Mesenteric fat pad (tissue), 1 donor: ENCODE data around the gene ZNF319. TPM values are rescaled to one million over a fixed set of nuclear protein-coding genes. Genes with fewer than 3 reads are reported as not detected.

Experiments
- DNase-seq: peaks from one replicate; pipeline ENCODE4 v3.0.0-alpha.2; 2020; ENCODE audit warnings: low spot score
- total RNA-seq: library from RNA; stranded (reverse); fragmentation: NEBNext Ultra II Directional; extraction: Animal tissue kit (Norgen Biotek cat#: 25700); gene quantifications from one replicate; pipeline ENCODE4 v1.2.1, GENCODE V29; 2021
- donor health status: DM: yes; HTN: yes; CAD: no.

Gene ZNF319
- total RNA-seq, 1 donor from 2014 or later = 7.5 TPM

DNA sequence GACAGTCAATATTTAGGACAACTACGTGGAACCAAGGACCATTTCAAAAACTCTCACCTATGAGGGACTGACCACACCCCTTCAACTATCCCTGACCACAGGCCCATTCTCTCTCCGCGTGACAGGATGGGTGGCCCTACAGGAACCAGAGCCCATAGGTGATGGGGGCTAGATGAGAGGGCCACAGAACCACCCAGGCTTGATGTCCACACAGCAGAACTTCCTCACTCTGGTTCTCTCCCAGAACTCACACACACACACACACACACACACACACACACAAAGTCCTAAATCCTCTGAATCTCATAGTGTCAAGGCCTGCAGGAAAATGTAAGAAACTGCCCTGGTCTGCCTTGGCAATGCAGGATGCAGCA is 1.5 kb downstream of the ZNF319 start:
- DNase-seq = no peak

DNA sequence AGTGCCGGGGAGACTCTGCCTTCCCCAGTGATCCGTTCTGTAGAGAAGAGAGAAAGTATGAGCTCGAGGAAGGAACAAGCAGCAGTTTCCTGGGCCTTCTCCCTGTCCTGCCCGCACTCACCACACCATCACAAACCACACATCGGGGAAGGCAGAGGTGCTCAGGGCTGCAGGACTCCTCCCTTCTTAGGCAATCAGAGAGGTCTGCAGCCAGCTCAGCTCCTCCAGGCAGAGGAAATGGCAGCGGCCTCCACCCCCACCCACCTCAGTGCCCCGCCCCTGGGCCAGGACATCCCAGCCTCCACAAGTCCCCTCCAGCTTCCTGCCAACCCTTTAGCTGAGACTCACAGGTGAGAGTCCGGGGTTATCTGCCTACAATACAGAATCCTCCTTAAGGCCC is 2.0 kb downstream of the ZNF319 start:
- DNase-seq = no peak

GRCh38 chr16:57997528-57998265 is 2.8 kb downstream of the ZNF319 start:
- DNase-seq = no peak

- no peak for DNase-seq
These were observed 3.3 kb downstream of the ZNF319 start for GRCh38 chr16:57997176-57997527.

DNA sequence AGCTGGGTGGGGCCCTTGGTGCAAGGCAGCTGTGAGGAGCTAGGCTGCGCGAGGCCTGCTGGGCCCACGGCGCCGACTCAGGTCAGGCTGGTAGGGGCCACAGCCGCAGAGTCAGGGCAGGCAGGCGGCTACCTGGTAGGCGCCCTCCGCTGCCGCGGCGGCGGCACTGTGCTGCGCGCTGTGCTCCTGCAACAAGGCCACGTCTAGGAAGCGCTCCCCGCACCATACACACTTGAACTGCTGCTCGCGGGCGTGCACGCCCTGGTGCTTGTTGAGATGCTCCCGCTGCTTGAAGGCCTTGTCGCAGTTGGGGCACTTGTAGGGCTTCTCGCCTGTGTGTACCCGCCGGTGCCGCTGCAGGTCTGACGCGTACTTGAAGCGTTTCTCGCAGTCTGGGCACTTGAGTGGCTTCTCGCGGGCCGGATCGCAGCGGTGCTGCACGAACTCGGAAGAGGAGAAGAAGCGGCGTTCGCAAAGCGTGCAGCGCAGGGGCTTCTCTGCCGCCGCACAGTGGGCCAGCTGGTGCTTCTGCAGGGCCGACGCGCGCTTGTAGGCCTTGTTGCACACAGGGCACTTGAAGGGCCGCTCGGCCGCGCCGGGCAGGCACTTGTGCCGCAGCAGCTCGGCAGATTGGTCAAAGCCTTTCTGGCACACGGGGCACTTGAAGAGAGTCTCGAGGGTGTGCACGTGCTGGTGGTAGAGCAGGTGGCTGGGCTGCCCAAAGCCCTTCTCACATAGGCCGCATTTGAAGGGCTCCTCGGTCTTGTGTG is 3.9 kb downstream of the ZNF319 start:
- no peak for DNase-seq

DNA sequence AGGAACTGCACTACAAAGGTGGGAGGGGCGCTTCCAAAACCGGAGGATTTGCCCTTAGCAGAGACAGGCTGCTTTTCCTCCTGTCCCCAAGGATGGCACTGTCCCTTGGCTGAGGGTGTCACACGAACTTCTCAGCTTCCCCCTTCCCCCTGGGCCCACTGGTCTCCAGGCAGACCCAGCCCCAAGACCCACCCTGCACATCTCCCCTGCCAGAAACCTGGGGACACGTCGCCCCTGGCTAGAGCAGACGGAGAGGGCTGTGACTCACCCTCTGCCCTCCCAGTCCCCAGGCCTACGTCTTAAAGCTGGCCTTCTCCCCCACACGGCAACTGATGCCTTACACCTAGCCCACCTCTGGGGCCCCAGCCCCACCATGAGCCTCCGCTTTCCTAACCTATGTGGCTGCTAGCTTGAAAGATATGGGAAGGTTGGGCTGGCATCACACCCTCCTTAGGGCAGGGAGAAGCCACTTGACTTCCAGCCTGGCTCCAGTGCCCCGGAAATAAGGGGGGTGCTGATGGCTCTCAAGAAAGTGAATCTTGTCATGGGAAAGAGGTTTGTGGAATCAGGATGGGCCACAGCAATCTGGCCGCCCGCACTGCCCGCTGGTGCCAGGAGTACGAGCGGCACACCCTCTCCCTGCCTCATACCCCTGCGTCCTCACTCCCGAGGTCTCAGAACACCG is 4.6 kb downstream of the ZNF319 start:
- no peak for DNase-seq

GRCh38 chr16:57994778-57995177 is 5.7 kb downstream of the ZNF319 start:
- no peak for DNase-seq

DNA sequence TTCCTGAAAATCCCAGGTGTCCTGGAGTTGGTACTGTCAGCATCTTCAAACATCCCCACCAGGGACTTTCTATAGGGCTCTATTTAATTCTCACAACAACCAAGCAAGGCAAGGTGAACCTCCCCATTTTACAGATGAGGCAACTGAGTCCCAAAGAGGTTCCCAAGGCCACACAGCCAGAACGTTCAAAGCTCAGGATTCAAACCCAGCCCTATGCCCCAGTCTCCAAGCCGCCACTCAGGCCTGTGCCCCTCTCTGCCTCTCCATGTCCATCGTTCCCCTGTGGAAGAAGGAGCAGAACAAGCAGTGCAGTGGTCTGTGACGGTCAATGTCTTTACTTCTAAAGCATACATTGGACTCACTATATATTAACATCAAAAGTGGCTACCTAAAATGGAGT is 6.1 kb downstream of the ZNF319 start:
- DNase-seq = no peak

DNA sequence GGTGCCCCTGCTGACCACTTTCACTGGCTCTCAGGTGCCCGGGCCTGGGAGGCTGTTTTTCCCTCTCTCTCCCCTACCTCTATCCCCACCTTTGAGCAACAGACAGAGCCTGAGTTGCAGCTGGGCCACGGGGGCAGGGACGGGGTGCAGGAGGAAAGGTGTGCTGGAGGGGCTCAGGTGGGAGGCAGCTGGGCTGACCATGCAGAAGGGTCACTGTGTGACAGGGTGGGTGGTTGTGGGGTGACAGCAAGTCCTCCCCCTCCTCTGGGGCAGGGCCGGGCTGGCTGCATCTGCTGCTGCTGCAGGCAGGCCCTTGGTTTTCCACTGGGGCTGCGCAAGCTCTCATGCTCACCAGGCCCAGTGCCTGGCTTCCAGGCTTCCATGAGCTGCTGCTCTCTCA is 6.6 kb downstream of the ZNF319 start:
- no peak for DNase-seq

DNA sequence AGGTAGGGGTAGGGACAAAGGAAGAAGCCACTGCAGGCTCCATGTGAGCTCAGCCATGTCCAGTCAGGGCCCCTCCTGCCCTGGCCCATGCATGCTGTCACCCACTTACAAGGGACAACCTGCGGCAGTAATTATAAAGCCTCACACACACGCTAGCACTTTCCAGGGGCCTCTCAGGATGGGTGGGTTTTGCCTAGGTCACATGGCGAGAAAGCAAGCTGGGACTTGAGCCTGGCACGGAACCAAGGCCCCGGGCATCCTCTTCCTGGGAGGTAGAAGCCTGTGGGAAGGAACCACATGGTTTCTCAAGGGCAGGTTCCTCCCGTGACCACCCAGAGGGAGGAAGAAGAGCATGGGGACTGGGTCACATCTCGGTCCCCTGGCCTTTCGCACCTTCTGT is 7.0 kb downstream of the ZNF319 start:
- no peak for DNase-seq

GRCh38 chr16:57992084-57992483 is 8.4 kb downstream of the ZNF319 start:
- no peak for DNase-seq

- no peak for DNase-seq
These were observed 8.9 kb downstream of the ZNF319 start for GRCh38 chr16:57991551-57992059.

DNA sequence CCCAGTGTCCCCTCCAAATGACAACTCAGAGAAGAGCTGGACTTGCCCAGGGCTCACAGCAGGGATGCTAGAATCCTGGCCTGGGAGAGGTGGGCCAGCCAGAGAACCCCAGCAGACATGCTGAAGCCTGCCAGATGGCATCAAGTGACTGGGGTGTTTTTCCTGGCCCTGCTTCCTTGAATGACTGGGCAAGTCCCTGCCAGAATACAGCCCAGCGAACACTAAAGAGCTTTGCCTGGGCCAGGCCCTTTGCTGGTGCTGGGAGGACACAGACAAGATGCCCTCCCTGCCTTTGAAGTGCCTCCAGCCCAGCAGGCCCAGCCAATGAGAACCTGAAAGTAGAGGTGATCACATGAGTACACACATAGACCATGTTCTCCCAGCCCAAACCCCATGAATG is 11.5 kb downstream of the ZNF319 start:
- no peak for DNase-seq

DNA sequence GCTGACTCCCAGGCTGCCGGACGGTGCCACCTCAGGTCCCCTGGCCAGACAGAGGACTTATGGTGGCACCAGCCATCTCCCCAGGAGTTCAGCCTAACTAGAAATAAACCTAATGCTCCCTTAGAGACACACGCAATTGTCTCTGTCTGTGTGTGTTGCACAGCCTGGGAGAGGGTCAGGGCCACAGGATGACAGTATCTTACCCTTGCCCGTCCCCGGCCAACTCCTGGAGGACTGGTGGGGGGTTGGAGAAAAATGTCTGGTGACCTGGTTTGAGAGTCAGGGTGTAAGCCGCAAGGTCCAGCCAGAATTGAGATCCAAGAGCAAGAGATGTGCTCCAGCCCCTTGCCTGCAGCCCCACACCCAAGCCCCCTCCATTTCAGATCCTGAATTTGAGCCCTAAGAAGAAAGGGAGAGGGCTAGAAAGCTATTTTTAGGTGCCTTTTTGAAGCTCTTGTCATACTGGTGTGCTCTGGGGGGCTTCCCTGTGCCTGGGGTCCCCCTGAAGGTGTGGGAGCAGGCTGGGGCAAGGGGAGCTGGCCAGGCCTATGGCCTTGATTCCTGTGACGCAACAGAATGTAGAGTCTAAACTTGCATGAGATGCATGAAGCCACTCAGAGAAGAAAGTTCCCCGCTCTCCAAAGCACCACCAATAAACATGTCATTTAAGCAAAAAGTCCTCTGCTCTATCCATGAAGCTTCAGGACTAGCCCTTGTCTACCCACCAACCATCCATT is 12.9 kb downstream of the ZNF319 start:
- DNase-seq = no peak

DNA sequence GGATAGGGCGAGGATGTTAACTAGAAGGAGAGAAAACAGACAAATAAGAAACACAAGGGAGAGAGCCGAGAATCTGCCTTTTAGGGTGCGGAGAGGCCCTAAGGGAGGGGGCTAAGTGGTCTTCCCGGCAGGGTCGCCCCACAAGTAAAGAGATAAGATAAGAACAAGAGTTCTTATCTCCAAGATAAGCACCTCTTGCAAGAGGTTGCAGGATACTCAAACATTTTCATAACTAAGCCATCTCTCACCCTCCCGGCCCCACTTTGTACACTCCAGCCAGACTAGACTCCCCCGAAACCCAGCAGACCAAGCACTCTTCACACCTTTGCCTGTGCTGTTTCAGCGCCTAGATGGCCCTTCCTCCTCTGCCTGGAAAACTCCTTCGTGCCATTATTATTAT is 14.3 kb downstream of the ZNF319 start:
- DNase-seq = no peak

- no peak for DNase-seq
These were observed 15.0 kb downstream of the ZNF319 start for GRCh38 chr16:57985204-57986181.

DNA sequence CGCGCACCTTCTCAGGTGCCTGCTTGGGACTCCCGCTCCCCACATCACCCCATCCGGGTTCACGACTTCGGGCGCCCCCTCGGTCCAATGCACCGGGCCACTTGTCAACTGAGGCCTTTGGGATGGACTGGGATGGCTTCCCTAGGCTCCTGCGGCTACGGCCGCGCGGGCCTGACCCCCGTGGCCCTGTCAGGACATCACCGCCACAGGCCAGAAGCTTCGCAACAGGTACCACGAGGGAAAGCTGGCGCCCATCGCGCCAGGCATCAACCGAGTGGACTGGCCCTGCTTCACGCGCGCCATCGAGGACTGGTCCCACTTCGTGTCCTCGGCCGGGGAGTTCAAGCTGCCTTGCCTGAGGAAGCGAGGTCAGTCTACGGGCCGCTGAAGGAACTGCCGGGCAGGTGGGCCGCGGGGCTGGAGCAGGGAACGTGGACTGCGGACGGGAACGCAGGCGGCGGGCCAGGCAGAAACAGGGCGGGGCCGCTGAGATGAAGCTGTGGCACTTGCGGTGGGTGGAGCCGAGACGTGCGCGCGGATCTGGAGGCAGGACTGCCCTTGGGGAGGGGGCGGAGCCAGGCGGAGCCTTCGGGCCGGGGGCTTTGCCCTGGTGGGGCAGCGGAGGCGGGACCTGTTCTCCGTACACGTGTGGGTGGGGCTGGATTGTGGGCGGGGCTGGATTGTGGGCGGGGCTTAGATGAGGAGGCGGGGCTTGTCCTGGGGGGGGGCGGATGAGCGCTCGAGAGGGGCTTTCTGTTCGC is 15.8 kb downstream of the ZNF319 start:
- peak; percentile 94 for DNase-seq

DNA sequence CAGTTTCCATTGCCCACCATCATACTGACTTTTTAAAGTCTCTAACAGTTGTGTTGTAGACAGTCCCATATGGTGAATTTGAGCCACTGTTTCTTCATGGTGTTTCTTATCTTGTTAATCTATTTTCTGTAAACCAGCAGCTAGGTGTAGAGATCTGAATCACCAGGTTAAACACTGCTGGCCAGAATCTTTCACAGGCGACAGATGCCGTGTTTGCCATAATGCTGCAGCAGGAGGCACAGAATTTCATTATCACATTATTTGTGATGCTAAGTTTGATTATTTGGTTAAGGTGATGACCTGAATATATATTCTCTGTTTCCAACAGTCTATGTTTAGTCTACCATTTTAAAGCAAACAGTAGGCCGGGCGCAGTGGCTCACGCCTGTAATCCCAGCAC is 18.1 kb downstream of the ZNF319 start:
- no peak for DNase-seq

GRCh38 chr16:57981636-57982035 is 18.8 kb downstream of the ZNF319 start:
- DNase-seq = no peak
